GM18867 (cell line): ENCODE measurements around the gene PCDHGA4.
A peak's percentile ranks its signal among the peaks of the same experiment; 100 is the strongest.
"Not testable (repeated sequence)": the region's sequence is repeated elsewhere in the genome, so short reads cannot be mapped to it uniquely, and the experiment has no call there.

ENCODE experiments used
- ATAC-seq: cut with Tn5 transposase; IDR thresholded peaks from one replicate; pipeline ENCODE4 v1.9.1; 2021; ENCODE audit warnings: mild to moderate bottlenecking, moderate library complexity; ENCODE audit not compliant: unreplicated experiment

PCDHGA4 gene

DNA sequence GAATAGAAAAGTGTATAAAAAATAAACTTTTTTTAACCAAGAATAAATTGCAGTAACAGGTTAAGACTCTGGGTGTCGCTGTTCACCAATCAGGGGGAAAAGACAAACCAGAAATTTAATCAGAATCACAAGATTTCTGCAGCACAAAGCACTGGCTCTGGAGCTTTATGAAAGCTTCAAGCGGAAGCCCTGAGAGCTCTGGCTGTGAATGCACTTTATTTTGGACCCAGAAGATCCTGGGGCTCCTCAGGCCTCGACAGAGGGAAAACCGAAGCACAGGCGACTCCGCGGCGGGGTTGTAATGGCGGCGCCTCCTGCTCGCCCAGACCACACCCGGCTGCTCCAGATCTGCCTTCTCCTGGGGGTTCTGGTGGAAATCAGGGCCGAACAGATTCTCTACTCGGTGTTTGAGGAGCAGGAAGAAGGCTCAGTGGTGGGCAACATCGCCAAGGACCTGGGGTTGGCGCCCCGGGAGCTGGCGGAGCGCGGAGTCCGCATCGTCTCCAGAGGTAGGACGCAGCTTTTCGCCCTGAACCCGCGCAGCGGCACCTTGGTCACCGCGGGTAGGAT lies at the start of gene PCDHGA4:
Gene PCDHGA4, plus strand, starts transcription at position 122 of the 570 bp plus-strand sequence. Its CDS starts 87 bp downstream, at position 209.
- ATAC-seq = no peak

DNA sequence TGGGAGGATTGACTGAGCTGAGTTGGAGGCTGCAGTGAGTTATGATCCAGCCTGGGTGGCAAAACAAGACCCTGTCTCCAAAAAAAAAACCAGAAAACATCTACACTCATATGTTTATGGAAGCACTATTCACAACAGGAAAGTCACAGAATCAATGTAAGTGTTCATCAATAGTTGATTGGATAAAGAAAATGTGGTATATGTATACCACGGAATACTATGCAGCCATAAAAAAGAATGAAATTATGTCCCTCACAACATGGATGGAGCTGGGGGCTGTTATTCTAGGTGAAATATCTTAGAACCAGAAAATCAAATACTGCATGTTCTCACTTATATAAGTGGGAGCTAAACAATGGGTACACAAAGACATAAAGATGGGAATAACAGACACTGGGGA lies 48.2 kb upstream of the PCDHGA4 start:
- no peak for ATAC-seq

DNA sequence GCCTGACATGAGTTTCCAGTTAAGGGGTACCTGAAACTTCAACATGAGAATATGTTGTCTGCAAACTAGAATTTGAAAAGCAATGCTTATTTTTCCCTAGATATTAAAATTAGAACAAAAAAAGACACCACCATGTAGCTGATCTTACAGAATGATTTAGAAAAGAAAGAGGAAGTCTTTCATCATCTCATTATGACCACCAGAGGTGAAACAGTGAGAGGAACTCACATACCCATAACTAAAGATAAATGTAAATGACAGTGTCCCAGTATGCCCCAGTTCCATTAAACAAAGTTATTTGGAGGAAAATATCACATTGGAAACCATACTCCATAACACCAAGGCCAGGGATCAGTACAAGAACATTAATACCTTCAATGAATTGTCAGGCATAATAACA lies 41.1 kb upstream of the PCDHGA4 start:
- ATAC-seq = no peak

DNA sequence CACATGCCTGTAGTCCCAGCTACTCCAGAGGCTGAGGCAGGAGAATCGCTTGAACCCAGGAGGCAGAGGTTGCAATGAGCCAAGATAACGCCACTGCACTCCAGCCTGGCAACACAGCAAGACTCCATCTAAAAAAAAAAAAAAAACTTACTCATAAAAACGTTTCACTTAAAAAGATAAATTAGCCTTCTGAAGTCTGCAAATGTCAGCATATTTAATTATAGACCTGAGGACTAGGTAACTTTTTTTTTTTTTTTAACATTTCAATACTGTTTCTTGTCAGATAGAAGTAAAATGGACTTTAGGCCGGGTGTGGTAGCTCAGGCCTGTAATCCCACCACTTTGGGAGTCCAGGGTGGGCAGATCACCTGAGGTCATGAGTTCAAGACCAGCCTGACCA lies 37.9 kb upstream of the PCDHGA4 start:
- not testable (repeated sequence) for ATAC-seq

DNA sequence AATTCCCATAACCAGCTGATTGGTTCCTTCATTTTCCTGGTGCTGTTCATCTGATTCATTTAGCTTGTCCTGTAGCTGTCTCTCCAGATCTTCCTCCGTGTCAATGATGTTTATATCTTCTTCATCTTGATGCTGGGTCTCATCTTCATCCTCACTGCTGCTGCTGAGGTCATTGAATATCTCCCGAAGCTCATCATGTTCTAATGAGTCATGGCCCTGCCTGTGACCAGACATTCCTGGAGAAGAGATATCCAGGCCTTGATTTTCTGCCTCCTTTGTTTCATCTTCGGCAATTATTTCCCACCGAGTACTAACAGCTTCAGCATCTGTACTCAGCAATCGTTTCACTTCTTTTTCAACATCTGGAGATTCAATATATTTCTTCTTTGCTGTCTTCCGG lies 35.6 kb upstream of the PCDHGA4 start:
- no peak for ATAC-seq

DNA sequence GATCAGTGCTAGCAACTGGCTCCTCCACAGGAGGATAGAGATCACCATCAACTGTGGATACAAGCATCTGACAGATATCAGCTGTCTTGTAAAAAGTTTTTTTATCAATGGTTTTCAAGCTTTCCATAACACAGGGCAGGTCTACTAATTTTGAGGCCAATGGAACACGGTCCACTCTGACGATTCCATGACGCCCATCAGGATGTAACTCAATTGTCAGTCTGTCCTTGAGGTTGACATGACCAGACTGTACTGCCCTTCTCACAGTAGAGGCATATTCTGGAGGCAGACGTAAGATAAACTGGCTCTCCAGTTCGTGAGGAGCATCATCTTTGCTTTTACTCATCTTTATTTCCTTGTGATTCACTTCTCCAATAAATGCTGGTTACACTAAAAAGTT lies 35.1 kb upstream of the PCDHGA4 start:
- ATAC-seq = no peak

DNA sequence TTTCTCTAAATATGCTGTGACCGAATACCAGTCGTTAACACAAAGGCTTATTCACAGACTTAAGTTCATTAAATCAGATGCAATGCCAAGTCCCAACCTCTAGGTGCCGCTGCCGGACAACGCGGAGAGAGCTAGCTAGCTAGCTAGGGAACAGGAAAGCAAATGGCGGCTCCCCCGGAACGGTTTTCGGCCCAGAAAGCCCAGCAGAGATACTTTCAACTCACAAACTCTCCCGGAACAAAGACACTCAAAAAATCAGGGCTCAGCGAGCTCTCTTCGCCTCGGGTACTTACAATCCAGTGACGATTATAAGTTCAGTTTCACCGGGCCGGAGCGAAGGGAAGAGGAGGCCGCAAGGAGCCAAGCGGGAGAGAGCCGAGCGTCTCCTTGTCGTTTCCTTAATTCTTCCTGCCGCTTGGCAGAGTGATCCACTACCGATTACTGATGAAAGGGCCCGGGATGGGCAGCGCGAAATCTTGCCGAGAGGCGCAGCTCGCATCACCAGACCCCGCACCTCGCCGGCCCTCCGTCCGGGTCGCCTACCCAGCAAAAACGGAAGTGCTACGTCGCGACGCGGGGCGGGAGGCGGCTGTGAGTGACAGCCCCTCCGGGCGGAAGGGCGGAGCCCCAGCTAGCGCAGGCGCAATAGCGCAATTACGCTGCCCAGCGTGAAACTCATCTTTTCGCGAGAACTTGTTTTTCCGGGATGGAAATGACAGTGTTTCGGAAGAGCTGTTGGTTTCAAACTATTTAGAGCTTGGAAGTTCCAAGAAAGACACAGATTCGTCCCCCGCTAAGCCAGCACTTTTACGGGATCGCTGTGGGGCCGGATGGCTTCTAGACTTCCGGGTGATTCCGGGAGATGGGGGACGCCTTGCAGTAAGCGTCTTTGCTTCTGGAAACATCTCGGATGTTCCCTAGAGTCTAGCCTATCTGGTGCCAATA lies 34.3 kb upstream of the PCDHGA4 start, which contains the start of gene TAF7:
Gene TAF7, minus strand, starts transcription at position 560 of the 945 bp plus-strand sequence. CDS start 740 bp downstream, outside the sequence.
- peak; percentile 94 for ATAC-seq

DNA sequence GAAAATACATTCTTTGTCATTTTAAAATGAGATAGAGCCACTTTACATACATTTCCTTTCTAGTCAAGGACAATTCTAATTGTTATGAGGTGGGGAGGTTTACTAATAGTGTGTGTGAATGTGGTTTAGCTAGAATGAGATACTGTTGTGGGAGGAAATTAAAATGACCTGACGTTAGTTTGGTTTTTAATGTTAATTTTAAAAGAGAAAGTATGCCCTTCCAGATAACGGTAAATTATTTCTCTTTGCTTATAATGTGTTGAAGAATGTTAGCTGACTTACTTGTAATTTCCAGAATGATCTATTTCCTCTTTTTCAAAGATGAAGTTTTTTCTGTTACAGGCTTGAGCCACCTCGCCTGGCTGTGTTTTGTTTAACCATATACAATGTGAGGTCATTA lies 32.6 kb upstream of the PCDHGA4 start:
- no peak for ATAC-seq

DNA sequence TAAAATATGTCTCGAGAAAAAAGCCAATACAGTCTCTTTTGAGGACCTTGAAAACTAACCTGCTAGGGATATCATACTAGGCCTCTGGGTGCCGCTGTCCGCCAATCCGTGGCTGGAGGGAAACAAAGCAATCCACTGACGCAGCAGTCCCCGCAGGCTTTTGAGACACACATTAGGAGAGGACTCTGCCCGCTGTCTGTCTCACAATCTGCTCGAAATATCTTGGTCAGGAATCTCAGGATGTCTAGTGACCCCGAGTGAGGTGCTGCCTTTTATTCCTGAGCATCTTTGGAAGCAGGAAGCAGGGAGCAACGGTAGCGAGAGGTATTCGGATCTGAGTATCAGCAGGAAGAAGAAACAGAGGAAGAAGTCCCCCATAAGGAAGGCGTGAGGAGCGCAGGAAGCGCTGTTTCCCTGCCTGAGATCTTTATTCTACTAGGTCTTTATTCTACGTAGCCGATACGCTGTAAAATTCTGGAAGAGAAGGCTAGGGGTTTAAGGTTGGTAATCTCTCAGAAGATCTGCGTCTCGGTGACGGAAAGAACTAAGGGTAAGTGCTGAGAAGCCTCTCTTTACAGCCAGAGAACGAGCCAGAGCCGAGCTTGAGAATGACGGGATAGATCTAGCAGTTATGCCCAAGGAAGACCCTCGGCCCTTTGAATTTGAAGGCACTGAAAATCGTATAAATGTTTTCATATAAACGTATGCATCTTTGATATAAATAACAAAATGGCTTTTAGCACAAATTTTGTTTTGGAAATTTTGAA lies 28.6 kb upstream of the PCDHGA4 start:
- peak; percentile 84 for ATAC-seq

DNA sequence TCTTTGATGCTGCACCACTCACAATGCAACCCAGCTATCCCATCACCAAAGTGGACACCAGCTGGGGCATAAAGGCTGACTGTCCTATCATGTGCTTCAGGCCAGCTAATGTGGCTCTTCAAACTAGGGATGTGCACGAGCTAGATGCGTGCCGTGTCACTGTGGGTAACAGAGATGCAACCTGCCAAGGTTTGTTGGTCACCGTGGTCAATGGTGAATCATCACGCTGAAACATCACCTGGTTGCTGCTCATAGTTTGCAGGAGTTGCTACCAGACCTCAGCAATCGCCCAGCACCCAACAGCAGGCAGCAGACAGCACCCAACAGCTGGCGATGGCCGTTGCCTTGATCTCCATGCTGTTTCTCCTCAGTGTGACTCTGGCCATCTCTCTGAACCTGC lies 26.6 kb upstream of the PCDHGA4 start:
- ATAC-seq = no peak

DNA sequence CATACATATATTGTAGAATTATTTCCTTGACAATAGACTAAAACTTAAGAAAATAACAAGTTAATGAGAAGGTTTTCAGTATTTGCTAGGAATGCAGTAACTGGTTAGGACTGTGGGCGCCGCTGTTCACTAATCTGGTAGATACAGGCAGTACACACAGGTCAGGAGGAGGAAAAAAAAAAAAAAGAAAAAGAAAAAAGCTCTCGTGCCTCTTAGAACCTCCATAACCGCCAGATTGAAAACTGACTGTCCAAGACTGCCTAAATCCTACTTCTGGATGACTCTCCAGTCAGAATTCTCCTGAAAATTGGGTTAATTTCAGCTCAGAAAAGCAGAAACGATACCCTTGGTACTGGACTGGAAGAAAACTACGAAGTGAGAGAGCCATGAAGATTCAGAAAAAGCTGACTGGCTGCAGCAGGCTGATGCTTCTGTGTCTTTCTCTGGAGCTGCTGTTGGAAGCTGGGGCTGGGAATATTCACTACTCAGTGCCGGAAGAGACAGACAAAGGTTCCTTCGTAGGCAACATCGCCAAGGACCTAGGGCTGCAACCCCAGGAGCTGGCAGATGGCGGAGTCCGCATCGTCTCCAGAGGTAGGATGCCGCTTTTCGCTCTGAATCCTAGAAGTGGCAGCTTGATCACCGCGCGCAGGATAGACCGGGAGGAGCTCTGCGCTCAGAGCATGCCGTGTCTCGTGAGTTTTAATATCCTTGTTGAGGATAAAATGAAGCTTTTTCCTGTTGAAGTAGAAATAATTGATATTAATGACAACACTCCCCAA lies 24.3 kb upstream of the PCDHGA4 start, which contains the start of gene PCDHGA1:
Gene PCDHGA1, plus strand, starts transcription at position 216 of the 782 bp plus-strand sequence.
- peak; percentile 42 for ATAC-seq

DNA sequence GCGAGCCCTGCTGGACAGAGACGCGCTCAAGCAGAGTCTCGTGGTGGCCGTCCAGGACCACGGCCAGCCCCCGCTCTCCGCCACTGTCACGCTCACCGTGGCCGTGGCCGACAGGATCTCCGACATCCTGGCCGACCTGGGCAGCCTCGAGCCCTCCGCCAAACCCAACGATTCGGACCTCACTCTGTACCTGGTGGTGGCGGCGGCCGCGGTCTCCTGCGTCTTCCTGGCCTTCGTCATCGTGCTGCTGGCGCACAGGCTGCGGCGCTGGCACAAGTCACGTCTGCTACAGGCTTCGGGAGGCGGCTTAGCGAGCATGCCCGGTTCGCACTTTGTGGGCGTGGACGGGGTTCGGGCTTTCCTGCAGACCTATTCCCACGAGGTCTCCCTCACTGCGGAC lies 22.2 kb upstream of the PCDHGA4 start:
- not testable (repeated sequence) for ATAC-seq

DNA sequence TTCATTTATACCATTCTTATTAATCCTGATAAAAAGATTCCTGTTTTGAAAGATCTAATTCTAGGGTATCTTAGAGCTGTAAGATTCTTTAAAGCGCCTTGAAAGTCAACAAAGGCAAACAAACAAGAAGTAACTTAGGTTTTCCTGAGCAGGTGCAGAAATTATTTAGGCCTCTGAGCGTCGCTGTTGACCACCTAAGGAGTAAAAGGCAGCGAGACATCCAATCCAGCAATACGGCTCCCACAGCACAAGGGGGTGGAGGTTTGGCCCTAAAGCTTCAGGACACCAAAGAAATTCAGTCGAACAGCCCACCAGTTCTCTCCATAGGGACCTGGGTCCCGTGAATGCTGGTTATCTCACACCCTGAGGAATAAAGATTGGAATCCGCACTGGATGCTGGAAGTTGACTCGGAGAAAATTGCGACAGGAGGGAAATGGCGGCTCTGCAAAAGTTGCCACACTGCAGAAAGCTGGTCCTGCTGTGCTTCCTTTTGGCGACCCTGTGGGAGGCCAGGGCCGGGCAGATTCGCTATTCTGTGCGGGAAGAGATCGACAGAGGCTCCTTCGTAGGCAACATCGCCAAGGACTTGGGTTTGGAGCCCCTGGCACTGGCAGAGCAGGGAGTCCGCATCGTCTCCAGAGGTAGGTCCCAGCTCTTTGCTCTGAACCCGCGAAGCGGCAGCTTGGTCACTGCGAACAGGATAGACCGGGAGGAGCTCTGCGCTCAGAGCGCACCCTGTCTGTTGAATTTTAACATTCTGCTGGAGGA lies 16.1 kb upstream of the PCDHGA4 start, which contains the start of gene PCDHGA2:
Gene PCDHGA2, plus strand, starts transcription at position 223 of the 769 bp plus-strand sequence.
- ATAC-seq = no peak

DNA sequence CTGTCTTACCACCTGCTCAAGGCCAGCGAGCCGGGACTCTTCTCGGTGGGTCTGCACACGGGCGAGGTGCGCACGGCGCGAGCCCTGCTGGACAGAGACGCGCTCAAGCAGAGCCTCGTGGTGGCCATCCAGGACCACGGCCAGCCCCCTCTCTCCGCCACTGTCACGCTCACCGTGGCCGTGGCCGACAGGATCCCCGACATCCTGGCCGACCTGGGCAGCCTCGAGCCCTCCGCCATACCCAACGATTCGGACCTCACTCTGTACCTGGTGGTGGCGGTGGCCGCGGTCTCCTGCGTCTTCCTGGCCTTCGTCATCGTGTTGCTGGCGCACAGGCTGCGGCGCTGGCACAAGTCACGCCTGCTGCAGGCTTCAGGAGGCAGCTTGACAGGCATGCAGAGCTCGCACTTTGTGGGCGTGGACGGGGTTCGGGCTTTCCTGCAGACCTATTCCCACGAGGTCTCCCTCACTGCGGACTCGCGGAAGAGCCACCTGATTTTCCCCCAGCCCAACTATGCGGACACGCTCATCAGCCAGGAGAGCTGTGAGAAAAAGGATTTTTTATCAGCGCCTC lies 14.0 kb upstream of the PCDHGA4 start:
- ATAC-seq = not testable (repeated sequence)

DNA sequence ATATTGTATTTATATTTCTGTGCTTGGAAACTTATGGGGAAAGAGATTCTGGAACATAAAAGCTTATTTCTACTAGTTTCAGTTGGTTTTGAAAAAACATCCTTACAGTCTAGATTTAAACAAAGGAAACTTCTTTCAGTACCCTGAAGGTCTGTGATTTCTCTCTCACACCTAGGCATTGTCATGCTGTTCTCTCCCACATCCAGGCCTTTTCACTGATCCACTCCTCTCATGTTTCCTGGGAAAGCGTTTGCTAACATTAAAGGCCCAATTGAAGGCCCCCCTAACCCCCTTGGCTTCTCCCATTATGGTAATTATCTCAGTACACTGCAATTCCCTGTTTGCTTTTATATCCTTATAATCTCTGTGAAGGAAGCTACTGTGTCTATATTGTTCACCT lies 12.0 kb upstream of the PCDHGA4 start:
- no peak for ATAC-seq

DNA sequence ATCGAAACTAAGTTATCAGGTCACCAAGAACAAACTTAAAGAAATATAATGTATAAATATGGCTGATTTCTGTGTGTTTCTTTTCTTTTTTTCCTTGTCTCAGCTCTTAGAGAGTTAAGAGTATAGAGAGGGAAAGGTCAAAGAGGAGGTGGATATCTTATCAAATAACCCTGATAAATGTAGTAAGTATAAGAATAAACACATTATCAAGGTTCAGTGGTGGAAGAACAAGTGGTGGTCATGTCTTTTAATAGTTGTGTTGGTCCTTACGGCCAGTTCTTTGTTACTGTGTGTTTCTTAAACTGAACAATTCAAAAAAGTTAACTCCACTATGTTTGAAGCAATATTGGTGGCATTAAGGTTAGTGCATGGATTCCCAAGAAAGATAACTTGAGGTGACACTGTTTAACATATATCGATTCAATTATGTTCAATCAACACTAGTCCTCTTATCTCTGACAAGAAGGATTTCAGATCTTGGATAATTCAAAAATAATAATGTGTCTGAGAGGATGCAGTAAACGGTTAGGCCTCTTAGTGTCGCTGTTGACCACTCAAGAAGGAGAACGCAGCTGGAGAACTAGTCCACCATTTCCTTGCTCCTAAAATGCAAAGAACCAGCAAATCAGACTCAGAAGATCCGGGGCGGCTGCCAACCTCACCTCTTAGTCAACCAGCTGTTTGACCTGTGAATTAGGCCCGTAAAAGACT lies 11.4 kb upstream of the PCDHGA4 start, which contains the start of gene PCDHGA3:
Gene PCDHGA3, plus strand, starts transcription at position 588 of the 711 bp plus-strand sequence. CDS start 205 bp downstream, outside the sequence.
- ATAC-seq = no peak

DNA sequence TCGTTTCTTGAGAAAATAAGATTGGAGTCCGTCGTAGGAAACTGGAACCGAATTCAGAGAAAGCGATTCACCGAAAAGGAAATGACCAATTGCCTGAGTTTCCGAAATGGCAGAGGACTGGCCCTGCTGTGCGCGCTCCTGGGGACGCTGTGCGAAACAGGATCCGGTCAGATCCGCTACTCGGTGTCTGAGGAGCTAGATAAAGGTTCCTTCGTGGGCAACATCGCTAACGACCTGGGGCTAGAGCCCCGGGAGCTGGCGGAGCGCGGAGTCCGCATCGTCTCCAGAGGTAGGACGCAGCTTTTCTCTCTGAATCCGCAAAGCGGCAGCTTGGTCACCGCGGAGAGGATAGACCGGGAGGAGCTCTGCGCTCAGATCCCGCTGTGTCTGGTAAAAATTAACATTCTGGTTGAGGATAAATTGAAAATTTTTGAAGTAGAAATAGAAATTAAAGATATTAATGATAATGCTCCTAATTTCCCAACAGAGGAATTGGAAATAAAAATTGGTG lies 10.8 kb upstream of the PCDHGA4 start:
- ATAC-seq = no peak

DNA sequence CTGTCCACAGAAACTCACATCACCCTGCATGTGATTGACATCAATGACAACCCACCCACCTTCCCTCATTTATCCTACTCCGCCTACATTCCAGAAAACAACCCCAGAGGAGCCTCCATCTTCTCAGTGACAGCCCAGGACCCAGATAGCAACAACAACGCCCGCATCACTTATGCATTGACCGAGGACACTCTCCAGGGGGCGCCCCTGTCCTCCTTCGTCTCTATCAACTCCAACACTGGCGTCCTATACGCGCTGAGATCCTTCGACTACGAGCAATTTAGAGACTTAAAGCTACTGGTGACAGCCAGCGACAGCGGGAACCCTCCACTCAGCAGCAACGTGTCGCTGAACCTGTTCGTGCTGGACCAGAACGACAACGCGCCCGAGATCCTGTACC lies 9.5 kb upstream of the PCDHGA4 start:
- ATAC-seq = no peak
